NCI-H2081 treated with DMSO at 0.1 percent for 48 hours (cell line): Measurements from ENCODE around the gene G6PC3.

Experiments
- DNase-seq: peaks from one replicate; lab custom pipeline; 2025; lab: John Stamatoyannopoulos, UW

G6PC3 gene

GRCh38 chr17:44059101-44059892 lies 11.2 kb upstream of the G6PC3 start:
- no peak for DNase-seq

- no peak for DNase-seq
Observed at GRCh38 chr17:44061446-44061845, 9.1 kb upstream of the G6PC3 start.

DNA sequence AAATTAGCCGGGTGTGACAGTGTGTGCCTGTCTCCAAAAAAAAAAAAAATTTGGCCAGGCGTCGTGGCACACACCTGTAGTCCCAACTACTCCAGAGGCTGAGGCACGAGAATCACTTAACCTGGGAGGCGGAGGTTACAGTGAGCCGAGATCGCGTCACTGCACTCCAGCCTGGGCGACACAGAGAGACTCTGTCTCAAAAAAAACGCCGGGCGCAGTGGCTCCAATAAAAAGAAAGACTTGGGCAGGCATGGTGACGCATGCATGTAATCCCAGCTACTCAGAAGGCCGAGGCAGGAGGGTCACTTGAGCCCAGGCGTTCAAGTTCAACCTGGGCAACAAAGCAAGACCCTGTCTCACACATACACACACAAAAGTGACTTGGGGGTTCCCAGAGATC lies 7.7 kb upstream of the G6PC3 start:
- DNase-seq, result no peak

DNA sequence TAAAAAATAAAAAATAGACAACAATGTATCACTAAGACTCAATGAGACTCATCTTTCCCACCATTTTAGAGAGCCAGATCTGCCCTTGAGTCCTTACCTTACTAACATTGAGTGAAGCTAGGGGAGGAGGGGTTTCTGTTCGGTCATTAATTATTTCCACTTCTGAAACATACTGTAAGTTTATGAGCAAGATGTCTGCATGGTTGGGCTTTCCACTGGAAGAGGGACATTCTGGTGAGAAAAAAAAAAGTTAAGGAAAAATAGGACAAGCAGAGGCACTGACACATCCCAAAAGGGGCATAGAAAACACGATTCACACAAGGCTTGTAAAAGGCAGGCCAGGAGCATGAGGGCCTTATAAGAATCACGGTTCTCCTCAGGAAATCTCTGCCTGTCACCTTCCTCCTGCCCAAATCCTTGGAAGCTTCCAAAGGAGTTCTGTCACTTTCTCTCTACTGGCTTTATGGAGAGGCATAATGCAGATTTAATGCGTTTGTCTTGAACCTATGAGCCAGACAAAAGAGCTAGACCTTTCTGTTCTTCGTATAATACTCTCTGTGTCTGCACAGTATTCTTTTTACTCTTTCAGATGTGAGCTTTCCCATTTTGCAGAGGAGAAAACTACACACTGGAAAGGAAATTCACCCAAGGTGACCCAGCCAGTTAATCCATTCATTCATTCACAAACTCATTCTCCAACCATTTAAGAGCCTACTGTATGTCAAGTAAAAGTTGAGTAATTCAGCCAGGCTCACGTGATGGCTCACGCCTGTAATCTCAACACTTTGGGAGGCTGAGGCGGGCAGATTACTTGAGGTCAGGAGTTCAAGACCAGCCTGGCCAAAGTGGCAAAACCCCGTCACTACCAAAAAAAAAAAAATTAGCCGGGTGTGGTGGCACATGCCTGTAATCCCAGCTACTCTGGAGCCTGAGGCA lies 6.6 kb upstream of the G6PC3 start:
- no peak for DNase-seq

- no peak for DNase-seq
Observed at GRCh38 chr17:44065668-44066203, 4.8 kb upstream of the G6PC3 start.

GRCh38 chr17:44066204-44066930 lies 4.2 kb upstream of the G6PC3 start, which contains the start of gene LSM12:
Gene LSM12, minus strand, starts transcription at chr17:44066671. Its CDS starts 84 bp downstream, at chr17:44066587.
- peak; percentile 87 for DNase-seq

GRCh38 chr17:44067545-44067940 lies 3.0 kb upstream of the G6PC3 start:
- DNase-seq, result no peak

DNA sequence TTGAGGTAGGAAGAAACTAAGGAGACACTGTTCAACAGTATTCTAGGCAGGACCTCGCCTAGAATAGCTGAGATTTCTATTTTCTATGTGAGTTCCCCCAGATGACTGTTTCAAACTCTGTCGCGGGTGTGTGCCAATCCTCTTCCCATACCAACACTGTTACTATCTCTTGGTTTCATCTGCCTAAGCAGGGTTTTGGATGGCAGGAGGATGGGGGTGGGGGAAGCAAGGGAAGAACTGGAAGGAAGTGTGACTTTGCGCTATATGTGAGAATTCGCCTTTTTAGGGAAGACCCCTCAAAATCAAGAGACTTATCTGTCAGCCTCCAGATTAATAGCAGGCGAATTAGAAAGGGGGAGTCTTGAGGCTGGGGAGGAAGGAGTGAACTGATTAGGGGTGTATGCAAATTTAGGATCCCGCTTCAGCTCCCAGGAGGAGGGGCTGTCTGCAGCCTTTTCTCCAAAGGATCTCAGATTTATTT lies 521 bp upstream of the G6PC3 start:
- no peak for DNase-seq

GRCh38 chr17:44071198-44071520 lies 624 bp downstream of the G6PC3 start:
- no peak for DNase-seq

- no peak for DNase-seq
Observed at GRCh38 chr17:44071772-44072171, 1.2 kb downstream of the G6PC3 start.

- DNase-seq, result no peak
Observed at GRCh38 chr17:44074231-44074910, 3.8 kb downstream of the G6PC3 start.

GRCh38 chr17:44074911-44075285 lies 4.4 kb downstream of the G6PC3 start:
- no peak for DNase-seq

DNA sequence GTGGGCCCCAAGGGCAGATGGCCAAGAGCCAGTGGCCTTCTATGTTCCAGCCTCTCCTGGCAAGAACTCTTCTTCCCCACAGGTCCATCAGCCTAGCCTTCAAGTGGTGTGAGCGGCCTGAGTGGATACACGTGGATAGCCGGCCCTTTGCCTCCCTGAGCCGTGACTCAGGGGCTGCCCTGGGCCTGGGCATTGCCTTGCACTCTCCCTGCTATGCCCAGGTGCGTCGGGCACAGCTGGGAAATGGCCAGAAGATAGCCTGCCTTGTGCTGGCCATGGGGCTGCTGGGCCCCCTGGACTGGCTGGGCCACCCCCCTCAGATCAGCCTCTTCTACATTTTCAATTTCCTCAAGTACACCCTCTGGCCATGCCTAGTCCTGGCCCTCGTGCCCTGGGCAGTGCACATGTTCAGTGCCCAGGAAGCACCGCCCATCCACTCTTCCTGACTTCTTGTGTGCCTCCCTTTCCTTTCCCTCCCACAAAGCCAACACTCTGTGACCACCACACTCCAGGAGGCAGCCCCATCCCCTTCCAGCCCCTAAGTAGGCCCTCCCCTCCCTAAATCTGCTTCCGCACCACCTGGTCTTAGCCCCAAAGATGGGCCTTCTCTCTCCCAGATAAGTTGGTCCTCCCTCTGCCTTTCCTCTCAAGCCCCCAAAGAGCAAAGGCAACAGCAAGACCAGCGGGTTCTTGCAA lies 5.2 kb downstream of the G6PC3 start:
- DNase-seq, result no peak

GRCh38 chr17:44076716-44077594 lies 6.4 kb downstream of the G6PC3 start:
- no peak for DNase-seq

DNA sequence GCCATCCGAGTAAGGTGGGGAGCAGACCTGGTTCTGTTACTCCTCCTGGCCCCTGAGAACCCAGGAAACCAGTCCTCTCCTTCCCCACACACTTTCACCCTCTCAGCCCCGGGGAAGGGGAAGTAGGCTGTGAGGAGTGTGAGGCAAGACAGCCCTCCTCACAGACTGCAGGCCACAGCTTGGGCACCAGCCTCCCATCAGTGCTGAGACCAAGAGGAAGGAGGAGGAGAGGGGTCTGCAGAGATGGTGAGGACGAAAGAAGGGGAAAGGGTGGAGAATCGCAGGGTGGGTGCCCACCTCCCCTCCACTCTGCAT lies 7.0 kb downstream of the G6PC3 start:
- no peak for DNase-seq

GRCh38 chr17:44078412-44078811 lies 7.9 kb downstream of the G6PC3 start:
- DNase-seq, result no peak

GRCh38 chr17:44079877-44080821 lies 9.6 kb downstream of the G6PC3 start:
- no peak for DNase-seq

GRCh38 chr17:44081681-44082080 lies 11.1 kb downstream of the G6PC3 start:
- DNase-seq, result no peak
